Stimulated activated CD4-positive, alpha-beta T cell treated with anti-CD3 and anti-CD28 coated beads, Interleukin-4, amount 100 ng/mL, for 48 hours (primary cell): ENCODE results near the gene BOK.
"Not testable (repeated sequence)": the region's sequence is repeated elsewhere in the genome, so short reads cannot be mapped to it uniquely, and the experiment has no call there.

ENCODE experiments used
- DNase-seq, 2 donors: peaks; one replicate each; pipeline ENCODE4 v3.0.0-alpha.2; 2020; ENCODE audit warnings: low read depth in 2 of 2

The BOK gene

DNA sequence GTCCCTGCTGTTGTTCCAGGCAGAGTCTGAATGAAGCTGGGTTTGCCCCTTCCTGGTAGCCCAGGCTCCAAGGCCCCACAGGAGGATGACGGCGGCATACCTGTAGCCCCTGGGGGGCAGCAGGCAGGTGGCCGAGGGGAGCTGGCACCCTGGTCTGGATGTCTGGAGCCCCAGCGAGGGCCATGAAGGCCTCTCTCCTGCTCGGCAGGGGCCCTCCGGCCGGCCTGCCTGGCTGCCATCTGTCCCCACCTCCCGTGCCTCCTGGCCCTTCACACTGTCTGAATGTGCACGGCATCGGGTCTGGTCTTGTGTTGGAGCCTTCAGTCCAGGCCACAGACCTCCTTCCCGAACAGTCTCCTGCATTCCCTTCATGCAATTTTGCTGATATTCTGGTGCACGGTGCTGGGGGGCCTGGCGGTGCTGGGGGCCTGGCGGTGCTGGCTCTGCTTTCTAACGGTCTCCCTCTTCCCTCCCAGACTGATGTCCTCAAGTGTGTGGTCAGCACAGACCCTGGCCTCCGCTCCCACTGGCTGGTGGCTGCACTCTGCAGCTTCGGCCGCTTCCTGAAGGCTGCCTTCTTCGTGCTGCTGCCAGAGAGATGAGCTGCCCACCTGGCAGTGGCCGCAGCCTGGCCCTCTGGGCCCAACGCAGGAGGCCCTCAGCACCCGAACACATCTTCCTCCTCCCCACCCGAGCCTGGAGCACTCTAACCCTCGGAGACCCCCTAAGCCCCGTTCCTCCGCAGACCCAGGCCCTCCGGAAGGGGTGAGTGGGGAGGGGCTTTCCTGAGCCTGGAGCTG lies 13.5 kb downstream of the BOK start:
- DNase-seq: no peak

DNA sequence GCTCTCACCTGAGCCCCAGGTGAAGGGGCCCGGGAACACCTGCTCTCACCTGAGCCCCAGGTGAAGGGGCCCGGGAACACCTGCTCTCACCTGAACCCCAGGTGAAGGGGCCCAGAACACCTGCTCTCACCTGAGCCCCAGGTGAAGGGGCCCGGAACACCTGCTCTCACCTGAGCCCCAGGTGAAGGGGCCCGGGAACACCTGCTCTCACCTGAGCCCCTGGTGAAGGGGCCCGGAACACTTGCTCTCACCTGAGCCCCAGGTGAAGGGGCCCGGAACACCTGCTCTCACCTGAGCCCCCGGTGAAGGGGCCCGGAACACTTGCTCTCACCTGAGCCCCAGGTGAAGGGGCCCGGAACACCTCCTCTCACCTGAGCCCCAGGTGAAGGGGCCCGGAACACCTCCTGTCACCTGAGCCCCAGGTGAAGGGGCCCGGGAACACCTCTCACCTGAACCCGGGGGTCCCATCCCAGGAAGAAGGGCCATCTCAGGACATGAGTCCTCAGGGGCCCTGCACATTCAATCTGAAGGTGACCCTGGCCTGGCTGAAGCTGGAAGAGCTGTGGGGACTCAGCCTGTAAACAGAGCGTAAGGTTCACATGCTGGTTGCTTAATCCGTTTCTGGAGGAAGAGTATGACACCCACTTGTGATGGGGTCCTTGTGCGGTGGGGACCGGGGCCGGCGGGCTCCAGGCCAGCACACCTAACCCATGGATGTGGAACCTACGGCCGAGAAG lies 14.5 kb downstream of the BOK start:
- DNase-seq: not testable (repeated sequence)

DNA sequence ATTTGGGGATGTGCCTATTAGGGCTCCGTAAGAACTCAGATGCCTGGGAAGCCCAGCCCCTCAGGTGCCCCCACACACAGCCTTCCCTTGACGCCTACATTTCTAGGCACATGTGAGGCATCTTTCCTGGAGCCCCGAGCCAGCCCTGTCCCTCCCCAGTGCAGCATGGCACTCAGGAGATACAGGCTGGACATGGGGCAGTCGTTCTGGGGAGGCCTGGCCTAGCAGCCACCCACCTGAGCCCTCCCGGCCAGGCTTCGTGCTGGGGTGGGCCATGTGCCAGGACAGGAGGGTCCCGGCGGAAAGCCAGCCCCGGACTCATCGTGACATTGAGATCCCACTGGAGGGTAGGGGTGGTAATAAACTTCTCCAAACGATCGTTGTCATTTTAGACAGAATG lies 15.2 kb downstream of the BOK start:
- DNase-seq: no peak

DNA sequence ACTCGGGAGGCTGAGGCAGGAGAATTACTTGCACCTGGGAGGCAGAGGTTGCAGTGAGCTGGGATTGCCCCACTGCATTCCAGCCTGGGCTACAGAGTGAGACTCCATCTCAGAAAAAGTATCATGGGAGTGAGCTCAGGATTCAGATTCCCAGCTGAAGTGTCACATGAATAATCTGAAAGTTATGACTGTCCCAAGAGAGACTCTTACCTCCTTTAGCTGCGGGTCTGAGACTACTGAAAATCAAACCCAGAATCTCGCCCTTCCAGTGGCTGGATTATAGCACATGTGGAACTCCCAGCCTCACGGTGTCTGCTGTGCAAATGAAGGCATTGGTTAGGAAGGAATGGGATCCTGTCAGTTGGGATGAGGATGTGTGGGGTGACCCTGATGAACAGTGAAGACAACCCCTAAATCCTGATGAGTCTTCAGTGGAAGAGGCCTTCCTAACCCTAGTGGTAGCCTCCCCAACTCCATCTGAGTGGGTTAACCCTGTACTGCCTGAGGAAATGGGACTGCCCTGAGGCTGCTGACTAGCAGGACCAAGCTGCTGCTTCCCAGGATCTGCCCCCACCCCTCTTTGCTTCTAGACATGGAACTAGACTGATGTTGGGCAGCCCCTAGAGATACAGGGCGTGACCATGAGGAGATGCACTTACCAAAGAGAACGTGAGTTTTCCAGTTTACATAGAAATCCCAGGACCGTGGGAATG lies 16.5 kb downstream of the BOK start:
- no peak for DNase-seq

DNA sequence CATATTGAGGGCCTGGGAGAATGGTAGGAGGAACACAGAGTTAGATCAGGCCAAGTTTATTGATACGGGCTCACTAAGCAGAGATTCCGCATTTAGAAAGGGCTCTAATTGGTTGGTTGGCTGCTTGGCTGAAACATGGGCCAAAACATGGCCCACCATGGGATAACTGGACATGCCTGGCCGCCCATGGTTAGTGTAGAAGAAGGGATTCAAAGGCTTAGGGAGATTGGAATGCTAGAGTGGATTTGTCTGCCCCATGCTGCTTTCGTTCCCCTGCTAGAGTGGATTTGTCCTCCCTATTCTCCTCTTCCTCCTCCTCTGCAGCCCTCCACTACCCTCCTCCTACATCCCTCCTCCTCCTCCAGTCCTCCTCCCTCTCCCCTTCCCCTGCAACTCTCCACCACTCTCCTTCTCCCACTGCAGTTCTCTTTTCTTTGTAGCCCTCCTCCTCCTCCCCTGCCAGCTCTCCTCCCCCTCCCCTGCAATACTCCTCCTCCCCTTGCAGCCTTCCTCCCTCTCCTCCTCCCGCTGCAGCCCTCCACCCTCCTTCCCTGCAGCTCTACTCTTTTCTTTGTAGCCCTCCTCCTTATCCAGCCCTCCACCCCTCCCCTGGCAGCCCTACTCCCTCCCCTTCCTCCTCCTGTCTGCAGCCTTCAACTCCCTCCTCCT lies 17.2 kb downstream of the BOK start:
- DNase-seq: no peak

DNA sequence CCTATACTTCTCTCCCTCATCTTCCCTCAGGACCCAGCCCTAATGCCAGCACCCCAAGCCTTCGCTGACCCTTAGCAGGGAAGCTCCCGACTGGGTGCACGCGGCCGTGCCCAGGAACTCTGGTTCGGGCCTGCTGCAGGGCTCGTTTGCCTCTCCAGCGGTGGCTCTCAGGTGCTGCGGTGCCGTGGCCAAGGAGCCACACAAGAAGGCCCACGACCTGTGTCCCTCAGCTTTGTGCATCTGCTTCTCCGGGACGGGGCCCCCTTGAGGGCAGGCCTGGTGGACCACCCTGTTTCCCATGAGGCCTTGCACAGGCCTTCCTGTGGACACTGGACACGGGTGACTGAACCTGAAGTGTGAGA lies 17.7 kb downstream of the BOK start:
- no peak for DNase-seq

DNA sequence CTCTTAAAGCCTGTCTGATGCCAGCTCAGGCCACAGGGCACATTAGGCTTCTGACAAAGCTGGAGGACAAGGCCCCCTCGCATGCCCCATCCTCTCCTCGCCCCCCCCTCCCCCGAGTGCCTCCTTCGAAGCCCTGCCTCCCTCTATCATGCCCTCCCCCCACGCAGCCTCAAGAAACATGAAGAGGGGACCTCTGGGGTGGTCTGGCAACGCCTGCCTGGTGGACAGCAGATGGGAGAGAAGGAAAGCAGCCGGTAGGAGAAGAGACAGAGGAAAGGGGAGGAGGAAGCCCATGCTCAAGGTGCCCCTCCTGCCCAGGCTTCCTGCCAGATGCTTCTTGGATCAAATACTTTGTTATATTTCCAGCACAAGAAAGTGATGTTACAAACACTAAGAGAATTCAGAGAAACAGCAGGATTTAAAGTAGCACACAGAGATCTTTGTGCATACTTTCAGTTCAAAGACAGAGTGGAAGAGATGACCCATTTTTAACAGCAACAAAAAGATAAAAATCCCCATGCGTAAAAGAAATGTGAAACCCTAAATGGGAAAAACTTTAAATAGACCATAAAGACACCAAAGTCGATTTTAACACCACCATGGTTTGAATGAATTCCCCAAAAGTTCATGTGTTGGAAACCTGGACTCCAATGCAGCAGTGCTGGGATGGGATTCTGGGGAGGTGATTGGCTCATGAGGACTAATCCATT lies 19.0 kb downstream of the BOK start:
- no peak for DNase-seq

DNA sequence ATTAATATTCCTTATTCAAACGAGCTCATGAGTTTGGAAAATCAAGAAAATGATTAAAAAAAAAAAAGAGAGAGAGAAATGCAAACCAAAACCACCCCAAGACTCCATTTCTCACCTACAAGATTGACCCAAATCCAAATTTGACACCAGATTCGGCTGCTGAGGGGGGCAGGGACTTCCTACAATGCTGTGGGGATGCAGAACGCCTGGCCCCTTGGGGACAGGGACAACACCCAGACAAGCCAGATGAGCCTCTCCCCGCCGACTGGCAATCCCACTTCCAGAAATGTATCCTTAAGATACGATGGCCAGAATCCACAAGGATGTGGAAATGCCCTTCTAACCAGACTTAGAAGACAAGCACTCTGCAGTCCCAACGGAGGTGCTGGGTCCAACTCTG lies 20.7 kb downstream of the BOK start:
- no peak for DNase-seq

DNA sequence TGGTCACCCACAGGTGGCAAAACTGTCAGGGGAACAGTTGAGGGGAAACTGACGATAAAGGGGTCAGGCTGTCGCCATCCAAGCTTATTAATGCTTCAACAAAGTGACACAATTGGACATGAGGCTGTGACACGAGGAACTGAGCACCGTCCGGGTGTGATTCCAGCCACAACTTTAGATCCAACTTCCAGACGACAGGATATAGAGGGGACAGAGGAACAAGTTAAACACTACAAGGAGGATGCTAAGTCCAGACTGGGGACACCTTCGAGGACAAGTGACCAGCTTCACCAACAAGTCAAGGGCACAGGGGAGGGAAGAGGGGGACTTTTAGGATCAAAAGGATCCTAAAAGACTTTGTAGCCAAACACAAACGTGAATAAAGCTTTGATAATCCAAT lies 23.8 kb downstream of the BOK start:
- no peak for DNase-seq

DNA sequence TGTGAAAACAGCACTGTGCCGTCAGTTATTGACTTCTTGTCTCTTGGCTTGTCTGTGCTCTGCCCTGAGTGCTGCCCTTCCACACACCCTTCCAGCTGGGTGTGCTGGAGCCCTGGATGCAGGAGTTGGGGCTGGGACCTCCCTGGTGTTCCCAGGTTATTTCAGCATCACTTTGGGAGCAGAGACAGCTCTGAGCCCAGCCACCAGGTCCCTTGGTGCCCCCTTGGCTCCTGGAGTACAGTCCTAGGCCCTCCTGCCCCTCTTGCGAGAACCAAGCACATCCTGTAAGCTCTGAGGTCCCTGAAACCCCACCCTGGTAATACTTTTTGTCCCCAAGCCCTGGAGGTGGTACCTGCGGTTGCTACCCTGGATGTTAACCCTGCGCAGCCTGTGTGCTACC lies 24.3 kb downstream of the BOK start:
- DNase-seq: no peak

DNA sequence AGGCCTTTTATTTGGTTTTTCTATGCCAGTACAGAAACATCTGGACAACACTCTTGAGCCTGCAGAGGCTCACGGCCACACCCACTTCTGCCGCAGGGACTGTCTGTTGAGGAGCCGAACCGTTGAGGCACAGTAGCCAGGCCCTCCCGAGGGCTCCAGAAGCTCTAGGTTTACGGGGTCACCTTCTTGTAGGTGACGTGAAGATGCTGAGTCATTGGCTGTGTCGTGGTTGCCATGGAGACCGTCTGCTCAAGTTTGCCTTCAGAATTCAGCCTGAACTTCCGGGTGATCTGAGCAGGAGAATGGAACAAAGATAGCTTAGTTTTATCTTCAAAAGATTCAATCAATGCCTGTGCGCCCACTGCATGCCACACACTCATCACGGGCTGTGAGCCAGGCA lies 25.9 kb downstream of the BOK start:
- no peak for DNase-seq

DNA sequence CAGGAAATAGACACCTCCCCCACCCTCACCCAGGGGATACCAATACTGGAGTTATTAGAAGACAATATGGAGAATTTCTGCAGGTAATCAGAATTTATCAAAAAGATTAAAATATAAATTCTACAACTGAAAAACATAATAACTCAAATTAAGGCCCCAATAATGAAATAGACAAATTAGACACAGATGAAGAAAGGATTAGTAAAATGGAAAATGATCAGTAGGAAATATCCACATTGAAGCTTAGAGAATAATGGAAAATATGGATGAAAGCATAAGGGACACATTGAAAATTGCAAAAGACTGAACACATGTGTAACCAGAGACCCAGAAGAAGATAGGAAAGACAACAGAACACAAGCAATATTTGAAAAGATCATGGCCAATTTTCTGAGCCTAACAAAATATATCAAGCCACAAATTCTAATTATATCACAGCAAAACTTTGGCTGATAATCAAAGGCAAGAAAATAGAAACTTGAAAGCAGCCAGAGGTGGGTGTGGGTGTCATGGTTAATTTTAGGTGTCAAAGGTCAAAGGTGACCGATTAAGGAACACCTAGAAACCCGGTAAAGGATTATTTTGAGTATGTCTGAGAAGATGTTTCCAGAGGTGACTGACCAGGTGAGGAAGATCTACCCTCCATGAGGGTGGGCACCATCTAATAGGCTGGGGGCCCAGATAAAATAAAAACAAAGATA lies 28.2 kb downstream of the BOK start:
- no peak for DNase-seq

DNA sequence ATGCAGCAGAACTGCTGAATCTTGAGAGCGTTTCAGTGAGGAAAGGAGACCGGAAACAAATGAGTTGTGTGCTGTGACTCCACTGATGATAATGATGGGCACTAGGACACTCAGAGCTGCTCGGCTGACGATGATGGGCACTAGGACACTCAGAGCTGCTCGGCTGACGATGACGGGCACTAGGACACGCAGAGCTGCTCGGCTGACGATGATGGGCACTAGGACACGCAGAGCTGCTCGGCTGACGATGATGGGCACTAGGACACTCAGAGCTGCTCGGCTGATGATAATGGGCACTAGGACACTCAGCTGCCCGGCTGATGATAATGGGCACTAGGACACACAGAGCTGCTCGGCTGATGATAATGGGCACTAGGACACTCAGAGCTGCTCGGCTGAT lies 31.3 kb downstream of the BOK start:
- not testable (repeated sequence) for DNase-seq

DNA sequence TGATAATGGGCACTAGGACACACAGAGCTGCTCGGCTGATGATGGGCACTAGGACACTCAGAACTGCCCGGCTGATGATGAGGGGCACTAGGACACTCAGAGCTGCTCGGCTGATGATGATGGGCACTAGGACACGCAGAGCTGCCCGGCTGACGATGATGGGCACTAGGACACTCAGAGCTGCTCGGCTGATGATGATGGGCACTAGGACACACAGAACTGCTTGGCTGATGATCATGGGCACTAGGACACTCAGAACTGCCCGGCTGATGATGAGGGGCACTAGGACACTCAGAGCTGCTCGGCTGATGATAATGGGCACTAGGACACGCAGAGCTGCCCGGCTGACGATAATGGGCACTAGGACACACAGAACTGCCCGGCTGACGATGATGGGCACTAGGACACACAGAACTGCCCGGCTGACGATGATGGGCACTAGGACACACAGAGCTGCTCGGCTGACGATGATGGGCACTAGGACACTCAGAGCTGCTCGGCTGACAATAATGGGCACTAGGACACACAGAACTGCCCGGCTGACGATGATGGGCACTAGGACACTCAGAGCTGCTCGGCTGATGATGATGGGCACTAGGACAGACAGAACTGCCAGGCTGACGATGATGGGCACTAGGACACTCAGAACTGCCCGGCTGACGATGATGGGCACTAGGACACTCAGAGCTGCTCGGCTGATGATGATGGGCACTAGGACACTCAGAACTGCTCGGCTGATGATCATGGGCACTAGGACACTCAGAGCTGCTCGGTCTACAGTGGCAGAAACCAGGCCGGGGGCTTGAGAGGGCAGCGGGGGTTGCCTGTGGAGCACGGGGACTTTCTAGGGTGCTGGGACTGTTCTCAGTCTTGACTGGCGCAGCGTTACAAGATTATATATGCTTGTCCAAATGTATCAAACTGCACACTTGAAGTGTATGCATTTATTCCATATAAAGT lies 32.2 kb downstream of the BOK start:
- DNase-seq: not testable (repeated sequence)

DNA sequence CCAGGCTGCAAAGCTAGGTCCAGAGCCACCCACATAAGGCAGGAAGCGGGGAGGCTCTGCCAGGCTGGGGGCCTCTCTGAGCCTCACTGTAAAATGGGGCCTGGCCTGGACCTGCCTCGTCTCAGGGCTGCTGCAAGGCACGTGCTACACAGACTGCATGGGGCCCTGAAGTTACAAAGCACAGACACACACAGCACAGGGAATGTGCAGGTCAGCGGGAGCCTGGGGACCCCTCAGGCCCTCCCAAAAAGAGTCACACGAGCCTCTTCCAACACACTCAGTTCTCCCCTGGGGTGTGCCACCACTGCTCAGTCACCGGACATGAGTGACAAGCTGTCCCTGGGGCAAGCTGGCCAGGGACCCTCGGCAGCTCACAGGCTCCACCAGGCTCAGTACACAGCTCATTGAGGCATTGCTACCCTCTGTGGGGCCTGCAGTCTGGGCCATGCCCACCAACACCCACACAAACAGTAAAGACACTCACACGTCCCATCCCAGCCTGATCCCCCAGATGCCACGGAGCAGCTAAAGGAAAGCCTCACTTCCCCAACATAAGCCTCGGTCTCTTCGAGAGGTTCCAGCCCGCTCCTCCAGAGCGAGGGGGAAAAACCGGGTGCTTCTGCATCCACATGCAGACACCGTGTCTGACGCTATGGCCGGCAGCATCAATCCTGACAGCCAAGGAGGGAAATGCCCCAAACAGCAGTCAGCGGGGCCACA lies 33.7 kb downstream of the BOK start:
- no peak for DNase-seq

DNA sequence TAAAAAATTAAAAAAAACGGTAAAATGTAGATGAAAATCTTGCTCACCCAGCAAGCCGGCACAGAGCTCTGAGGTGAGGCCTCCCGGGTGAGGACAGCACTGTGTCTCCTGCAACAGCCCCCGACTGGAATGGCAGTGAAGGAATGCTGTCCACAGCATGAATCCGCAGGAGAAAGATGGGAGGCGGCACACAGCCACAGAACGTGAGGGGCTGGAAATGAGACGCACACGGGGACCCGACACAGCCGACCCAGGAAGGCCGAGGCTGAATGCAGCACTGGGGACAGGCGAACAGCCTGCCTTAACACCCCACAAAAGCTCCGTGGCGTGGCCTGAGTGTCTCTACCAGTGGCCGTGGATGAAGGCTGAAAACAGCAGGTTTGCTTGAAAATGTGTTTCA lies 34.7 kb downstream of the BOK start:
- no peak for DNase-seq

DNA sequence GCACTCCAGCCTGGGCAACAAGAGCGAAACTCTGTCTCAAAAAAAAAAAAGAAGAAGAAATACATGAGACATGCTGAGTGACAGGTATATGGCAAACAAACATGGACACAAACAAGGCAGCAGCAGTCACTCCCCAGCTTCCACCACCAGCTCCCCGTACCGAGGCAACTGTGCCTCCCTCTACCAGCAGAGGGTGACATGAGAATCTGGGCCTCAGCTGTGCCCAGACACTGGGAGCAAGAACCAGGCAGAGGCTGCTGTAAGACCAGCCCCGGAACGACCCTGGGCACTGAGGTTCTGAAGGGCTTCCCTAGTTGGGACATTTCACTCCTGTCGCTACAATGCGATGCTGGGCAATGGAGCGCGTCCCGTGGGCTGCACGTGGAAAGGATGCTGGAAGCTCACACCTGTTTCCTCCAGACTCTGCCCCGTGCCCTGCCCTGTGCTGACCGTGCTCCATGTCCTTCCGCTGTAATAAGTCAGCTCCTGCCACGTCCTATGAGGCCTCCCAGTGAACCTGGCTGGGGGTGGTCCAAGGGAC lies 37.1 kb downstream of the BOK start:
- DNase-seq: no peak

DNA sequence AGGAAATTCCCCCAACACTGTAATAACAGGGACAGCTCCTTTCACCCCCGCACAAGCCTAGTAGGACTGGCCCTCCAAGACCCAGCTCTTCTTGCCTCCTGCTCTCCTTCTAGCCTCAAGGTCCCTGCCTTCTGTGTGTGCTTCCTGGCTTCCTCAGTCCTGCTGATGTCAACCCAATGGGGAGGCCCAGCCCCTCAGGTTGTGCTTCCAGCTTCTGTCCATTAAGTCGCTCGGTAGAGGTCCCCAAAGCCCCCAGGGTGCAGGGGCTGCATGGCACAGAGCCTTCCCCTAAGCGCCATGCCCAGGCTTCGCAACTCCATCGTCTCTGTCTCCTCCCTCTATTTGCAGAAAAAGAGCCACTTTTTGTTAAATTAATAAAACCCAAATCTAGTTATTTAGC lies 39.0 kb downstream of the BOK start:
- no peak for DNase-seq

DNA sequence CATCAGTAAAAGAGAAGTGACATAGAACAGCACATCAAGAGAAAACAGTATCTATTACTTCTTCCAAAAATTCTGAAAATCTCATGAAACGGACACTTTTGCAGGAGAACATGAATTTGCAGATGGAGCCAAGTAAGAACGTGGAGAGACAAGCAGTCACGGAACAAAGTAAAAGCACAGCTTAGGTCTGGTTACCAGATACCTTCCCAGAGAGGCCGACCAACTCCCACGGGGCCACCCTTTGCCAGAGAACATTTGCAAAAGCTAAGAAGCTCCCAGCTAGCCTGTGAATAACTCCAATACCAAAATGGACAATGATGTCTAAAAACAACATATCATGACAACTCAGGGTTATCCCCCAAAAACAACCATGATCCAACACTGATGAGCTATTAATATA lies 39.5 kb downstream of the BOK start:
- DNase-seq: no peak
